Breast epithelium (tissue), 4 donors: ENCODE data around the gene ABHD16A. TPM values are rescaled to one million over a fixed set of nuclear protein-coding genes. Genes with fewer than 3 reads are reported as not detected.

Experiments
- DNase-seq, 2 donors: peaks; one replicate each; pipeline ENCODE4 v3.0.0-alpha.2; 2019; ENCODE audit warnings: low spot score in 2 of 2
- H3K27ac ChIP-seq, 2 donors: fragments of 200-600 bp; sonication (generic) in 1 of 2; one replicate each; pipeline ENCODE4 v1.5.1; 2016 to 2019; ENCODE audit warnings: mild to moderate bottlenecking in 1 of 2
- H3K27me3 ChIP-seq, 2 donors: fragments of 200-600 bp; sonication (generic) in 1 of 2; one replicate each; pipeline versions ENCODE4 v1.5.1 to v1.6.0; 2017 to 2019; ENCODE audit warnings: control low read depth in 1 of 2, mild to moderate bottlenecking in 1 of 2
- H3K36me3 ChIP-seq: fragments of 200-600 bp; one replicate; pipeline ENCODE4 v1.5.1; 2019
- H3K4me1 ChIP-seq, 2 donors: fragments of 200-600 bp; sonication (generic); one replicate each; pipeline ENCODE4 v1.5.1; 2016 to 2019; ENCODE audit warnings: control low read depth in 1 of 2
- H3K4me3 ChIP-seq, 3 donors: fragments of 200-600 bp; sonication (generic); 1 replicate in 2 of 3; 2 replicates in 1 of 3; pipeline ENCODE4 v1.5.1; 2016 to 2019; ENCODE audit warnings: mild to moderate bottlenecking in 3 of 3, moderate library complexity in 2 of 3
- H3K9me3 ChIP-seq, 2 donors: fragments of 200-600 bp; sonication (generic) in 1 of 2; one replicate each; pipeline ENCODE4 v1.5.1; 2016 to 2019; ENCODE audit warnings: control low read depth in 1 of 2
- POLR2A ChIP-seq: fragments of 450-650 bp; IDR thresholded peaks from one replicate; pipeline ENCODE4 v1.6.1; 2016; ENCODE audit warnings: antibody characterized with exemption, mild to moderate bottlenecking, moderate library complexity
- POLR2AphosphoS5 ChIP-seq, 3 donors: sonication (generic); formaldehyde crosslinking; IDR thresholded peaks; one replicate each; pipeline ENCODE4 v1.6.1; 2017; ENCODE audit warnings: antibody characterized with exemption in 3 of 3
- intact Hi-C: fragments of 100-400 bp; cut with DNase I; formaldehyde crosslinking; loops from one replicate; pipeline ENCODE4 v1.15.1; 2023; ENCODE audit warnings: low total_unique reads
- total RNA-seq, 3 donors: library from RNA; depleted of rRNA; stranded (reverse); fragments of >200 nt; gene quantifications; one replicate each; pipeline ENCODE4 v1.1.0, GENCODE V29; 2016
- TF ChIP-seq, protein P1 (sequence below), 3 donors: fragments of 450-650 bp; IDR thresholded peaks; one replicate each; pipeline ENCODE4 v1.5.1; 2016 to 2017; ENCODE audit warnings: antibody characterized with exemption in 3 of 3, mild to moderate bottlenecking in 3 of 3, moderate library complexity in 3 of 3

The ABHD16A gene
- total RNA-seq, 3 donors from 2014 or later = 42.6 to 62.6 (median 50.5) TPM

- peak; percentile 73 to 82 for DNase-seq
- TF ChIP-seq, protein P1, sequence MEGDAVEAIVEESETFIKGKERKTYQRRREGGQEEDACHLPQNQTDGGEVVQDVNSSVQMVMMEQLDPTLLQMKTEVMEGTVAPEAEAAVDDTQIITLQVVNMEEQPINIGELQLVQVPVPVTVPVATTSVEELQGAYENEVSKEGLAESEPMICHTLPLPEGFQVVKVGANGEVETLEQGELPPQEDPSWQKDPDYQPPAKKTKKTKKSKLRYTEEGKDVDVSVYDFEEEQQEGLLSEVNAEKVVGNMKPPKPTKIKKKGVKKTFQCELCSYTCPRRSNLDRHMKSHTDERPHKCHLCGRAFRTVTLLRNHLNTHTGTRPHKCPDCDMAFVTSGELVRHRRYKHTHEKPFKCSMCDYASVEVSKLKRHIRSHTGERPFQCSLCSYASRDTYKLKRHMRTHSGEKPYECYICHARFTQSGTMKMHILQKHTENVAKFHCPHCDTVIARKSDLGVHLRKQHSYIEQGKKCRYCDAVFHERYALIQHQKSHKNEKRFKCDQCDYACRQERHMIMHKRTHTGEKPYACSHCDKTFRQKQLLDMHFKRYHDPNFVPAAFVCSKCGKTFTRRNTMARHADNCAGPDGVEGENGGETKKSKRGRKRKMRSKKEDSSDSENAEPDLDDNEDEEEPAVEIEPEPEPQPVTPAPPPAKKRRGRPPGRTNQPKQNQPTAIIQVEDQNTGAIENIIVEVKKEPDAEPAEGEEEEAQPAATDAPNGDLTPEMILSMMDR (IDR thresholded peaks at IDR 0.05) = no peak
- peak in 1 of 3 donors; percentile 22 for TF ChIP-seq POLR2AphosphoS5 (IDR thresholded peaks at IDR 0.05)
- TF ChIP-seq POLR2A = peak; percentile 32
- peaks cover 9 to 11% of the 10 kb centered on the region in 2 donors for H3K4me1 ChIP-seq
- no peaks in the 10 kb centered on the region for H3K27me3 ChIP-seq
- peak overlapping the region; percentile 82 to 92 (median 88) for H3K4me3 ChIP-seq
- H3K27ac ChIP-seq = peak overlapping the region; percentile 97 to 98
- intact Hi-C loops = loop anchor here (5.0 kb wide), 1 partner anchor 102 kb away; no protein-coding TSS in a partner anchor
- no peaks in the 10 kb centered on the region for H3K9me3 ChIP-seq
- peaks cover 6% of the 10 kb centered on the region for H3K36me3 ChIP-seq
Observed at GRCh38 chr6:31729979-31730630, 27.0 kb upstream of the ABHD16A start.

GRCh38 chr6:31729515-31729978 is 26.4 kb upstream of the ABHD16A start:
- intact Hi-C loops = loop anchor here (5.0 kb wide), 1 partner anchor 103 kb away; no protein-coding TSS in a partner anchor
- peaks cover 6% of the 10 kb centered on the region for H3K36me3 ChIP-seq
- H3K4me1 ChIP-seq = peaks cover 6 to 11% of the 10 kb centered on the region in 2 donors
- peak overlapping the region; percentile 82 to 92 (median 88) for H3K4me3 ChIP-seq
- no peaks in the 10 kb centered on the region for H3K27me3 ChIP-seq
- peak; percentile 28 for TF ChIP-seq POLR2A
- TF ChIP-seq, protein P1 (IDR thresholded peaks at IDR 0.05) = peak; percentile 60 to 82 (median 65)
- peak; percentile 89 to 90 (median 89) for TF ChIP-seq POLR2AphosphoS5 (IDR thresholded peaks at IDR 0.05)
- peak; percentile 91 to 95 for DNase-seq
- H3K9me3 ChIP-seq = no peaks in the 10 kb centered on the region
- H3K27ac ChIP-seq = peak overlapping the region; percentile 97 to 98

GRCh38 chr6:31728767-31729514 is 25.8 kb upstream of the ABHD16A start, which contains the start of gene DDAH2:
Gene DDAH2, minus strand, starts transcription at chr6:31729299. Its CDS starts 138 bp downstream, at chr6:31729161.
- no peak for DNase-seq
- Histone ChIP-seq H3K27me3 (no peaks in the 10 kb centered on the region), H3K4me3 (peak within 1 kb of the TSS; percentile 82 to 92 (median 88)), H3K36me3 (peaks cover 6% of the 10 kb centered on the region), H3K9me3 (no peaks in the 10 kb centered on the region), H3K27ac (peak within 1 kb of the TSS; percentile 97 to 98), H3K4me1 (peaks cover 0 to 5% of the 10 kb centered on the region in 2 donors)
- no peak for TF ChIP-seq POLR2AphosphoS5 (IDR thresholded peaks at IDR 0.05)
- TF ChIP-seq, protein P1 (IDR thresholded peaks at IDR 0.05) = no peak
- TF ChIP-seq POLR2A = no peak
- intact Hi-C loops = loop anchor here (5.0 kb wide), 1 partner anchor 103 kb away; no protein-coding TSS in a partner anchor

DNA sequence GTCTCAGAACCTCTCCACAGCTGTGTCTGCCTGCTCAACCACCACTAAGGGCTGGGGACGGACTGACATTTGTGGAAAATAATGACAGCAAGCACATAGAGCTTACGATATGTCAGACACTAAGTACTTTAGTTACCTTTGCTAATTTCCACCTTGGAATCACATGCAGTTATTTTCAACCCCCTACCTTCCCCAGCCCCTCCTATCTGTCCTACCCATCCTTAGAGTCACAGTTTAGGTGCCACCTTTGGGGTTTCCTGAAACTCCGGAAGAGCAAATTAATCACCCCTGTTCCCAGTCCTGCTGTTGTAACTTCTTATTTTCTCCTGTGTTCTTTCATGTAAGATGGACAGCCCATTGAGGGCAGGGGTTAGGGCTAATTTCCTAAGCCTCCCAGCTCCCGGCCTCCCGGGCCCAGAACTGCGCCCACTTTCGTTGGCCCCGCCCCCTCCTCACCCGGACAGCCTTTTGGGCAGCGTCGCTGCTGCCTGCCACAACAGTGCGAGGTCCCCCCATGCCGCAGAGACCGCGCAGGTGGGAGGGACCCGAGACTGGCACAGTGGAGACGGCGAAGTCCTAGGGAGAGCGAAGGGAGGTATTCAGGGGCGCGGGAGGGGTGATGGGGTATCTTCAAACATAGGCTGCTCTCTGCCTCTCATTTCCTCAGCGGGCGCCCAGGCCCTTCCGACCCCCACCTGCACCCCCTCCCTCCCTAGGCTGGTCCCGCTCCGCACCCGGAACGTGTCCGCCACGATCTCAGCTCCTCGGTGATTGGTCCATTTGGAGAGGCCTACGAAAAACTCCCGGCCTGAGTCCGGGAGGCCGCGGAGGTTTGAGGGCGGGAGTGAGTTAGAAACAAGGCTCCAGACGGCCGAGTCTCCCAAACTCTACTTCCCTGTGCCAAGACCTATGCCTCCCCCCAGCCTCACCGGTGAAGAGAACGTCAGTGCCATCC is 24.9 kb upstream of the ABHD16A start:
- no peak for DNase-seq
- no peaks in the 10 kb centered on the region for H3K27me3 ChIP-seq
- H3K4me1 ChIP-seq = peaks cover 0 to 5% of the 10 kb centered on the region in 2 donors

More for the DNA sequence above, 24.9 kb upstream of the ABHD16A start:
- H3K36me3 ChIP-seq = peaks cover 6% of the 10 kb centered on the region
- no peaks in the 10 kb centered on the region for H3K9me3 ChIP-seq
- intact Hi-C loops = loop anchor here (5.0 kb wide), 1 partner anchor 104 kb away; no protein-coding TSS in a partner anchor
- TF ChIP-seq POLR2A (no peak), POLR2AphosphoS5 (IDR thresholded peaks at IDR 0.05) (no peak)
- TF ChIP-seq, protein P1 (IDR thresholded peaks at IDR 0.05) = no peak
- H3K27ac ChIP-seq = peak overlapping the region; percentile 97 to 98
- H3K4me3 ChIP-seq = peak overlapping the region; percentile 82 to 92 (median 88)
